GM23248 (cell line): ENCODE results near the gene TTC32. TPM values are rescaled to one million over a fixed set of nuclear protein-coding genes. Genes with fewer than 3 reads are reported as not detected.

Experiments used
- DNase-seq: peaks from one replicate; pipeline ENCODE4 v3.0.0-alpha.2; 2015
- H2AFZ ChIP-seq: fragments of 200-600 bp; sonication (generic); 2 replicates; pipeline ENCODE4 v1.6.1; 2016; ENCODE audit warnings: antibody characterized with exemption
- H3F3A ChIP-seq: fragments of 200-600 bp; sonication (generic); 2 replicates; pipeline ENCODE4 v1.6.1; 2016; ENCODE audit warnings: mild to moderate bottlenecking, antibody characterized with exemption, mixed run types; ENCODE audit not compliant: insufficient read depth
- H3K27ac ChIP-seq: fragments of 200-600 bp; sonication (generic); 2 replicates; pipeline ENCODE4 v1.5.1; 2016; ENCODE audit warnings: mild to moderate bottlenecking
- H3K27me3 ChIP-seq: fragments of 200-600 bp; sonication (generic); replicated peaks from 2 replicates; pipeline ENCODE4 v1.6.1; 2016; ENCODE audit warnings: mild to moderate bottlenecking; ENCODE audit not compliant: insufficient read depth
- H3K36me3 ChIP-seq: fragments of 200-600 bp; sonication (generic); 2 replicates; pipeline ENCODE4 v1.6.1; 2016; ENCODE audit warnings: low read depth, mild to moderate bottlenecking
- H3K4me1 ChIP-seq: fragments of 200-600 bp; sonication (generic); 2 replicates; pipeline ENCODE4 v1.6.1; 2016; ENCODE audit warnings: mild to moderate bottlenecking; ENCODE audit not compliant: insufficient read depth
- H3K4me2 ChIP-seq: fragments of 200-600 bp; sonication (generic); one replicate; pipeline ENCODE4 v1.6.1; 2016; ENCODE audit warnings: mild to moderate bottlenecking; ENCODE audit not compliant: unreplicated experiment
- H3K4me3 ChIP-seq: fragments of 200-600 bp; sonication (generic); 2 replicates; pipeline ENCODE4 v1.5.1; 2016; ENCODE audit warnings: mild to moderate bottlenecking
- H3K79me2 ChIP-seq: fragments of 200-600 bp; sonication (generic); 2 replicates; pipeline ENCODE4 v1.6.1; 2016; ENCODE audit warnings: mild to moderate bottlenecking; ENCODE audit not compliant: insufficient read depth
- H3K9ac ChIP-seq: fragments of 200-600 bp; sonication (generic); 2 replicates; pipeline ENCODE4 v1.6.1; 2016; ENCODE audit warnings: mild to moderate bottlenecking
- H3K9me2 ChIP-seq: fragments of 200-600 bp; sonication (generic); 2 replicates; pipeline ENCODE4 v1.6.1; 2016; ENCODE audit warnings: mixed run types, mild to moderate bottlenecking, moderate library complexity; ENCODE audit not compliant: insufficient read depth
- H3K9me3 ChIP-seq: fragments of 200-600 bp; sonication (generic); one replicate; pipeline ENCODE4 v1.6.1; 2017; ENCODE audit warnings: low read depth
- H4K20me1 ChIP-seq: fragments of 200-600 bp; sonication (generic); 2 replicates; pipeline ENCODE4 v1.6.0; 2016; ENCODE audit not compliant: insufficient read depth
- EZH2 ChIP-seq: fragments of 200-600 bp; sonication (generic); IDR thresholded peaks from 2 replicates; pipeline ENCODE4 v1.6.1; 2018; ENCODE audit warnings: antibody characterized with exemption, mild to moderate bottlenecking; ENCODE audit not compliant: insufficient read depth, poor library complexity, severe bottlenecking
- EZH2phosphoT487 ChIP-seq: fragments of 200-600 bp; sonication (generic); IDR thresholded peaks from 2 replicates; pipeline ENCODE4 v1.6.1; 2018; ENCODE audit warnings: antibody characterized with exemption, moderate library complexity, mild to moderate bottlenecking, low read depth; ENCODE audit not compliant: insufficient read depth
- WGBS, 2 experiments: methylation state at CpG; one replicate each; pipeline ENCODE4 v1.1.6; 2015 to 2017; ENCODE audit warnings: low lambda C conversion rate in 2 of 2, low coverage in 1 of 2; ENCODE audit errors: missing lambda C conversion rate in 2 of 2; 5-methylcytosine and 5-hydroxymethylcytosine counted together
- in situ Hi-C: fragments of 300-500 bp; cut with MboI; formaldehyde crosslinking; loops from 2 replicates; pipeline ENCODE4 v1.15.0; 2020
- polyA plus RNA-seq: library from polyadenylated mRNA; unstranded; fragments of >200 nt; fragmentation: Nextera tagmentation; extraction: Ambion mirVana; gene quantifications from 2 replicates; pipeline ENCODE4 v1.2.1, GENCODE V29; 2016
- total RNA-seq: library from RNA; depleted of rRNA; stranded (reverse); fragments of >200 nt; shearing (Covaris generic); gene quantifications from 2 replicates; pipeline ENCODE4 v1.2.3, GENCODE V29; 2014

Gene TTC32
- total and polyA plus RNA-seq, 2 experiments from 2014 or later, result 1.5 to 6.8 TPM

DNA sequence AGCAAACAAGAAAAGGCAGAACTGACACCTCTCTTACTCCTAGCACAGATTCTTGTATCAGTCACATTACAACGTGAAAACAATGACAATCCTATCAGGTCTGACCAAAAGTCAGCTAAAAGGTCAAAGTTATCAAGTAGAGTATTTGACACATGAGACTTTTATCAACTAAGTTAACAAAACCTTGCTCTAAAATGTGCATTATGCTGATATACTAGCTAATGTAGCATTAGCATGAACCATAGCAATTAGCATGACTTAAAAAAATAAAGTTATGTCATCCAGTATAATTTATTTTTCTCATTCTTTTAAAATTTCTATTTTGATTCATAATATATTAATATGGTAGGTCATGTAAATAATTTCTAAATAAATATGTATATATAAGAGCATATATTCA, 41.4 kb upstream of the TTC32 start:
- Histone ChIP-seq H3F3A (no peaks in the 10 kb centered on the region), H3K4me2 (no peak overlapping the region), H2AFZ (no peak overlapping the region), H3K4me1 (no peaks in the 10 kb centered on the region), H3K9me3 (no peaks in the 10 kb centered on the region), H3K79me2 (no peaks in the 10 kb centered on the region), H3K27me3 (no peaks in the 10 kb centered on the region), H4K20me1 (no peaks in the 10 kb centered on the region), H3K9me2 (no peaks in the 10 kb centered on the region), H3K9ac (no peak overlapping the region), H3K4me3 (no peak overlapping the region), H3K36me3 (0 out of 2 replicates have a peak, but pooled peaks cover 3% of the 10 kb centered on the region), H3K27ac (no peak overlapping the region)
- no peak for TF ChIP-seq EZH2
- TF ChIP-seq EZH2phosphoT487, result no peak
- in situ Hi-C loops, result no loop called here
- DNase-seq, result no peak
- WGBS, 2 experiments, result 47 to 59% methylated on average over 1 of the region's 1 CpG

- in situ Hi-C loops, result no loop called here
Measured at GRCh38 chr2:19942199-19942598, 40.4 kb upstream of the TTC32 start.

GRCh38 chr2:19937004-19937403, 35.2 kb upstream of the TTC32 start:
- Histone ChIP-seq H3K4me3 (no peak overlapping the region), H2AFZ (no peak overlapping the region), H3K79me2 (no peaks in the 10 kb centered on the region), H3K4me2 (no peak overlapping the region), H3K4me1 (peaks cover 17% of the 10 kb centered on the region), H3K9me2 (no peaks in the 10 kb centered on the region), H3K9ac (no peak overlapping the region), H3K27me3 (no peaks in the 10 kb centered on the region), H3K27ac (no peak overlapping the region), H4K20me1 (no peaks in the 10 kb centered on the region), H3F3A (peaks cover 10% of the 10 kb centered on the region; the same call in 1 of the 2 replicates), H3K36me3 (peaks cover 3% of the 10 kb centered on the region), H3K9me3 (no peaks in the 10 kb centered on the region)
- in situ Hi-C loops, result no loop called here
- no peak for DNase-seq
- WGBS, 2 experiments, result 91 to 92% methylated on average over 4 of the region's 4 CpGs
- TF ChIP-seq EZH2phosphoT487 (no peak), EZH2 (no peak)

More at GRCh38 chr2:19942199-19942598, 40.4 kb upstream of the TTC32 start:
- H3K9me3 ChIP-seq, result no peaks in the 10 kb centered on the region
- H3K27ac ChIP-seq, result no peak overlapping the region
- H3K36me3 ChIP-seq, result no peaks in the 10 kb centered on the region; the same call in 1 of the 2 replicates
- DNase-seq, result no peak
- no peak overlapping the region for H2AFZ ChIP-seq
- no peaks in the 10 kb centered on the region for H3F3A ChIP-seq
- TF ChIP-seq EZH2, result no peak
- TF ChIP-seq EZH2phosphoT487, result no peak
- no peaks in the 10 kb centered on the region for H3K9me2 ChIP-seq
- H3K79me2 ChIP-seq, result no peaks in the 10 kb centered on the region
- H3K27me3 ChIP-seq, result no peaks in the 10 kb centered on the region
- no peak overlapping the region for H3K9ac ChIP-seq
- H3K4me1 ChIP-seq, result no peaks in the 10 kb centered on the region
- H4K20me1 ChIP-seq, result no peaks in the 10 kb centered on the region
- no peak overlapping the region for H3K4me3 ChIP-seq
- no peak overlapping the region for H3K4me2 ChIP-seq

- H3K79me2 ChIP-seq, result no peaks in the 10 kb centered on the region
- no peak overlapping the region for H3K4me3 ChIP-seq
- peaks cover 17% of the 10 kb centered on the region for H3K4me1 ChIP-seq
- no peak for DNase-seq
- no peaks in the 10 kb centered on the region for H3K27me3 ChIP-seq
- no peak overlapping the region for H3K4me2 ChIP-seq
- H3K9me2 ChIP-seq, result no peaks in the 10 kb centered on the region
- peaks cover 10% of the 10 kb centered on the region; the same call in 1 of the 2 replicates for H3F3A ChIP-seq
- H3K9ac ChIP-seq, result no peak overlapping the region
- no peaks in the 10 kb centered on the region for H4K20me1 ChIP-seq
- in situ Hi-C loops, result no loop called here
- WGBS, 2 experiments, result 74 to 80% methylated on average over 2 of the region's 2 CpGs
- TF ChIP-seq EZH2phosphoT487, result no peak
- no peak for TF ChIP-seq EZH2
- H3K27ac ChIP-seq, result no peak overlapping the region
- no peak overlapping the region for H2AFZ ChIP-seq
- H3K9me3 ChIP-seq, result no peaks in the 10 kb centered on the region
- peaks cover 3% of the 10 kb centered on the region for H3K36me3 ChIP-seq
Measured at GRCh38 chr2:19936203-19936602, 34.4 kb upstream of the TTC32 start.

DNA sequence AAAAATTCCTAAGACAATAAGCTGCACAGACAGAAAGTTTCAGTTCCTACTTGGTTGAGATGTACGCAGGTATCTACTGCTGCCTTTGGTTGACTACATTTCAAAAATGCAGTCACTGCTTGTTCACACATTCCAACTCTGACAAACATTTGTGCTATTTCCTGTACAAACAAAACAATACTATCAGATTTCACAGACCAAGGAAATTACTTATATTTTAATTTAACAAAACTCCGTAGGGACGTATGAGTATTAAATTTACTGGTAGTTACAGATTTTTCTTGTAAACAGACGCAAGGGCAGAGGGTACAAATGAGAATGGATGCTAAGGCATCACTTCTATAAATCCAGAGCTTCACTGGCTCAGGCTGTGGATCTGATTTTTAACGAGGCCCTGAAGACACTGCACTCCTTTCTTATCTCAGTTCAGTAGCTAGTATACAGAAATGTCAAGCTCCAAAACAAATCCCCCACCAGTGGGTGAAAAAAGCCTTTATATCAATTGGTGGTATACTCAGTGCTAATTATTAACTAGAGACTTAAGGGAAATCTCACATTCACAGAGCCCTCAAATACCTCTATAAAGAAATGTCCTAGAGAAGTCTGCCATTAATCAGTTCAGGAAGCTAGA, 31.7 kb upstream of the TTC32 start:
- peak overlapping the region; percentile 42 for H3K4me3 ChIP-seq
- H3K36me3 ChIP-seq, result peaks cover 16% of the 10 kb centered on the region
- TF ChIP-seq EZH2 (no peak), EZH2phosphoT487 (peak; percentile 77; the same call in 1 of the 2 replicates)
- no peaks in the 10 kb centered on the region for H3K9me2 ChIP-seq
- peaks cover 10% of the 10 kb centered on the region; the same call in 1 of the 2 replicates for H3F3A ChIP-seq
- H3K79me2 ChIP-seq, result no peaks in the 10 kb centered on the region
- 10 to 17% methylated on average over 5 of the region's 5 CpGs for WGBS, 2 experiments
- H3K4me1 ChIP-seq, result peaks cover 17% of the 10 kb centered on the region
- peak overlapping the region; percentile 78 for H2AFZ ChIP-seq
- in situ Hi-C loops, result no loop called here
- H3K9me3 ChIP-seq, result no peaks in the 10 kb centered on the region
- H3K27ac ChIP-seq, result peak overlapping the region; percentile 58
- DNase-seq, result peak; percentile 71
- no peaks in the 10 kb centered on the region for H3K27me3 ChIP-seq
- H3K9ac ChIP-seq, result peak overlapping the region; percentile 37
- H3K4me2 ChIP-seq, result peak overlapping the region; percentile 74
- no peaks in the 10 kb centered on the region for H4K20me1 ChIP-seq
